Thoracic aorta (tissue), 2 donors: Measurements from ENCODE around the gene CELF2. TPM values are rescaled to one million over a fixed set of nuclear protein-coding genes. Genes with fewer than 3 reads are reported as not detected.
"Not testable (repeated sequence)": the region's sequence is repeated elsewhere in the genome, so short reads cannot be mapped to it uniquely, and the experiment has no call there.

ENCODE experiments used
- ATAC-seq: fragments of 150-250 bp; one replicate; pipeline ENCODE4 v1.8.0; 2017; ENCODE audit warnings: low read depth; ENCODE audit not compliant: insufficient number of reproducible peaks, low FRiP score
- DNase-seq: peaks from one replicate; pipeline ENCODE4 v3.0.0-alpha.2; 2020; ENCODE audit warnings: low spot score
- H3K27ac ChIP-seq, 2 donors: fragments of 200-600 bp; sonication (generic); 1 replicate in 1 of 2; 2 replicates in 1 of 2; pipeline ENCODE4 v1.5.1; 2016; ENCODE audit warnings: mild to moderate bottlenecking in 2 of 2, moderate library complexity in 2 of 2
- H3K27me3 ChIP-seq: fragments of 200-600 bp; sonication (generic); replicated peaks from 2 replicates; pipeline ENCODE4 v1.6.0; 2016; ENCODE audit warnings: mild to moderate bottlenecking; ENCODE audit not compliant: insufficient read depth
- H3K36me3 ChIP-seq: fragments of 200-600 bp; sonication (generic); one replicate; pipeline ENCODE4 v1.5.1; 2016
- H3K4me1 ChIP-seq, 2 donors: fragments of 200-600 bp; sonication (generic); 1 replicate in 1 of 2; 2 replicates in 1 of 2; pipeline versions ENCODE4 v1.5.1 to v1.6.0; 2016; ENCODE audit warnings: low read depth in 2 of 2, mild to moderate bottlenecking in 1 of 2; ENCODE audit not compliant: control insufficient read depth in 1 of 2
- H3K4me3 ChIP-seq: fragments of 200-600 bp; sonication (generic); 2 replicates; pipeline ENCODE4 v1.5.1; 2016; ENCODE audit warnings: mild to moderate bottlenecking
- H3K9me3 ChIP-seq: fragments of 200-600 bp; sonication (generic); 2 replicates; pipeline ENCODE4 v1.5.1; 2016
- total RNA-seq, 2 donors: library from RNA; depleted of rRNA; stranded (reverse); fragments of >200 nt; gene quantifications; one replicate each; pipeline versions ENCODE4 v1.1.0 to v1.2.3, GENCODE V29; 2016
- TF ChIP-seq, protein P1 (sequence below): fragments of 200-600 bp; sonication (generic); IDR thresholded peaks from one replicate; pipeline ENCODE4 v1.5.1; 2019; ENCODE audit warnings: antibody characterized with exemption

CELF2 gene
- total RNA-seq, 2 donors from 2014 or later = 69.0 to 73.5 TPM

DNA sequence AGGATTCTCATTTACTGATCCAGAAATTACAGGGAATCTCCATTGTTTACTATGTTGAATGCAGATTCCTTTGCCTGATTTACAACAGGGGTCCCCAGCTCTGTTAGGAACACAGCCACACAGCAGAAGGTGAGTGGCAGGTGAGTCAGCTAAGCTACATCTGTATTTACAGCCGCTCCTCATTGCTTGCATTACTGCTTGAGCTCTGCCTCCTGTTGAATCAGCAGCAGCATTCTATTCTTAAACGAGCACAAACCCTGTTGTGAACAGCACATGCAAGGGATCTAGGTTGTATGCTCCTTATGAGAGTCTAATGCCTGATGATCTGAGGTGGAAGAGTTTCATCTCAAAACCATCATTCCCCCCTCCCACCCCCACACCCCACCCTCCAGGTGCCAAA is 23.3 kb upstream of the CELF2 start:
- Histone ChIP-seq H3K27me3 (no peaks in the 10 kb centered on the region), H3K4me1 (no peaks in the 10 kb centered on the region), H3K36me3 (no peaks in the 10 kb centered on the region), H3K4me3 (no peak overlapping the region), H3K27ac (no peak overlapping the region), H3K9me3 (no peaks in the 10 kb centered on the region)
- DNase-seq (no peak), ATAC-seq (no peak)
- TF ChIP-seq, protein P1, sequence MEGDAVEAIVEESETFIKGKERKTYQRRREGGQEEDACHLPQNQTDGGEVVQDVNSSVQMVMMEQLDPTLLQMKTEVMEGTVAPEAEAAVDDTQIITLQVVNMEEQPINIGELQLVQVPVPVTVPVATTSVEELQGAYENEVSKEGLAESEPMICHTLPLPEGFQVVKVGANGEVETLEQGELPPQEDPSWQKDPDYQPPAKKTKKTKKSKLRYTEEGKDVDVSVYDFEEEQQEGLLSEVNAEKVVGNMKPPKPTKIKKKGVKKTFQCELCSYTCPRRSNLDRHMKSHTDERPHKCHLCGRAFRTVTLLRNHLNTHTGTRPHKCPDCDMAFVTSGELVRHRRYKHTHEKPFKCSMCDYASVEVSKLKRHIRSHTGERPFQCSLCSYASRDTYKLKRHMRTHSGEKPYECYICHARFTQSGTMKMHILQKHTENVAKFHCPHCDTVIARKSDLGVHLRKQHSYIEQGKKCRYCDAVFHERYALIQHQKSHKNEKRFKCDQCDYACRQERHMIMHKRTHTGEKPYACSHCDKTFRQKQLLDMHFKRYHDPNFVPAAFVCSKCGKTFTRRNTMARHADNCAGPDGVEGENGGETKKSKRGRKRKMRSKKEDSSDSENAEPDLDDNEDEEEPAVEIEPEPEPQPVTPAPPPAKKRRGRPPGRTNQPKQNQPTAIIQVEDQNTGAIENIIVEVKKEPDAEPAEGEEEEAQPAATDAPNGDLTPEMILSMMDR = no peak

DNA sequence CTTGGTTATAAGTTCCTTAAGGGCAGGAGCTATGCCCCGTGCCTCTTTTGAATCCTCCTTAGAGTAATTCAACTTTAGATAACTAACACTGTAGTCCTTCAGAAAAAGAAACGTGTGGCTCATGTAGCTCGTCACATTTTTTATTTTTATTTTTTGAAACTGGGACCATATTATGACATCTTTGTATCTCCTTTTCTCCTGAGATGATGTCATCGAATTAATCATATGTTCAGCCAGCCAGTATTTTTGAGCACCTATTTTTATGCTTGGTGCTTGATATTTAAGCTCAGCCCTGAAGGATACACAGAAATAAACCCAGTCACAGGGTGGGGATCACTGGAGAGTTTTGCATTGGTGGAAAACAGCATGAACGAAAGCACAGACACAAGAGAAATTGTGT is 22.6 kb upstream of the CELF2 start:
- Histone ChIP-seq H3K36me3 (no peaks in the 10 kb centered on the region), H3K27me3 (no peaks in the 10 kb centered on the region), H3K9me3 (no peaks in the 10 kb centered on the region), H3K4me1 (no peaks in the 10 kb centered on the region), H3K4me3 (no peak overlapping the region), H3K27ac (no peak overlapping the region)
- DNase-seq = no peak
- ATAC-seq = no peak
- TF ChIP-seq, protein P1 = no peak

- ATAC-seq (no peak), DNase-seq (no peak)
- H3K36me3 ChIP-seq = no peaks in the 10 kb centered on the region
- no peaks in the 10 kb centered on the region for H3K4me1 ChIP-seq
- H3K27me3 ChIP-seq = no peaks in the 10 kb centered on the region
- TF ChIP-seq, protein P1 = no peak
- H3K27ac ChIP-seq = no peak overlapping the region
- H3K9me3 ChIP-seq = no peaks in the 10 kb centered on the region
- no peak overlapping the region for H3K4me3 ChIP-seq
These were observed 20.6 kb upstream of the CELF2 start for GRCh38 chr10:10996966-10997620.

GRCh38 chr10:10999501-10999900 is 18.2 kb upstream of the CELF2 start:
- H3K36me3 ChIP-seq, H3K4me1 ChIP-seq, H3K4me3 ChIP-seq, ATAC-seq, DNase-seq, H3K27ac ChIP-seq, H3K9me3 ChIP-seq, H3K27me3 ChIP-seq: not testable (repeated sequence)

DNA sequence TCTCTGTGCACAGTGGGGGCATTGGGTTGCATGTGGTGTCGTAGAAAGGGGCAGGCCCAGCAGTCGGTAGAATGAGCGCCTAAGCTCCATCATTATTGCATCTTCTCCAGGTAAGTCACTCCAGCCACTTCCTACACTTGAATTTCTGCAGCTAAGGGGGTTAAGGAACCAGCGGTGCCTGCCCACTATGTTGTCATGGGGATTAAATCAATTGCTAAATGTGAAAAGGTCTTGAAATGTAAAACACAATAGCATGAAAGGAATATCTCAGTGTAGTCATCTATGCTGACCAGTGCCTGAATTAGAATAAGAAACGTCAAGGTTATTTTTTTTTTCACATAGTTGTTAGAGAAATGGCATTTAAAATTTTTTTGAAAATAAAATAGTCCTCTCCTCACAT is 15.2 kb upstream of the CELF2 start:
- no peak overlapping the region for H3K4me3 ChIP-seq
- H3K27me3 ChIP-seq = no peaks in the 10 kb centered on the region
- H3K9me3 ChIP-seq = no peaks in the 10 kb centered on the region
- peaks cover 0 to 6% of the 10 kb centered on the region in 2 donors for H3K4me1 ChIP-seq
- H3K36me3 ChIP-seq = no peaks in the 10 kb centered on the region
- ATAC-seq = no peak
- H3K27ac ChIP-seq = no peak overlapping the region
- no peak for DNase-seq
- TF ChIP-seq, protein P1 = no peak

- Histone ChIP-seq H3K27ac (no peak overlapping the region), H3K4me3 (no peak overlapping the region), H3K9me3 (no peaks in the 10 kb centered on the region), H3K27me3 (no peaks in the 10 kb centered on the region), H3K36me3 (no peaks in the 10 kb centered on the region), H3K4me1 (peaks cover 0 to 6% of the 10 kb centered on the region in 2 donors)
- ATAC-seq = no peak
- TF ChIP-seq, protein P1 = no peak
- DNase-seq = no peak
These were observed 14.8 kb upstream of the CELF2 start for GRCh38 chr10:11002916-11003315.
